SU-DHL-6 (cell line): ENCODE results near the gene PXYLP1.
A peak's percentile ranks its signal among the peaks of the same experiment; 100 is the strongest.

Experiments used
- CTCF ChIP-seq: fragments of 200-600 bp; sonication (generic); IDR thresholded peaks from one replicate; pipeline ENCODE4 v1.5.1; 2017; ENCODE audit warnings: antibody characterized with exemption, mild to moderate bottlenecking, low read length, moderate library complexity; ENCODE audit not compliant: insufficient read depth, poor library complexity, severe bottlenecking
- EZH2phosphoT487 ChIP-seq: fragments of 200-600 bp; sonication (generic), shearing (Covaris generic); conservative IDR thresholded peaks from 2 replicates; pipeline ENCODE4 v1.6.1; 2018; ENCODE audit warnings: mild to moderate bottlenecking, antibody characterized with exemption, low read length, moderate library complexity, mixed read lengths

DNA sequence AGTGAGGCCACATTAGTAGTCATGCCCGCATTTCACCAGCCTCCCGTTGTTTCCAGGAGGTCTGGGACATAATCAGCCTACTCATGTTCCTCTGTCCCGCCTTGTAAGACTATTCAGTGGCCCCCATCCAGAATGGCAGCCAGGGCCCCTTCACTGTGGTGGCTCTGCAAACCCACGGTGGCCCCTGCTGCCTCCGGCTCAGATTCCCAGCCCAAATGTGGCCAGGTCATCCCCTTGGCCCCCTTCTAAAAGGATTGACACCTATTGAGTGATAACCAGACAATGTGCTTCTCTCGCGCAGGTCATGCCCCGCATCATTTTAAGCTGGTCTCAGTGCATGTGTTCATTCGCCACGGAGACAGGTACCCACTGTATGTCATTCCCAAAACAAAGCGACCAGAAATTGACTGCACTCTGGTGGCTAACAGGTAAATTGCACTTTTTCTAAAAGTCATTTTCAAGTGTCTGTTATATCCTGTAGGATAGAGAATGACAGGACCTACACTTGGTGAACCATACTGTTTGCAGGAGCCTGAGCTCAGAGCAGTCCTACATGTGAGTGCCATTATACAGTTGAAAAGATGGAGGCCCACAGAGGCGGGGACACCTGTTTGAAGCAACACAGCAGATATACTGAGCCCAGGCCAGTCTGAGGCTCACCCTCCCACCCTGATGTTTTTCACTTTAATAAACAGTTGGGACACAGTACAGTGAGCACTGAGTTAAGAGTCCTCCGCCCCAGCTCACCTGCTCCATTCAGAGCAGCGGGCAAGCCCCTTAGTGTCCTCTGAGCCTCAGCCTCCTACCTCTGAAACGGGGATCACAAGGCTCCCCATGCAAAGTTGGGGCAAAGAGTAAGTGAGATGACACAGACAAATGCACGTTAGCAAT, 47.7 kb downstream of the PXYLP1 start:
- TF ChIP-seq CTCF (peak; percentile 39), EZH2phosphoT487 (no peak)
